NCI-H2029 treated with DMSO at 0.1 percent for 48 hours (cell line): ENCODE data around the gene MBD4.
"Not testable (repeated sequence)": the region's sequence is repeated elsewhere in the genome, so short reads cannot be mapped to it uniquely, and the experiment has no call there.

Experiments used
- DNase-seq: peaks from one replicate; lab custom pipeline; 2025; lab: John Stamatoyannopoulos, UW

Gene MBD4

GRCh38 chr3:129429602-129430001 is 10.1 kb downstream of the MBD4 start:
- no peak for DNase-seq

GRCh38 chr3:129429080-129429451 is 10.7 kb downstream of the MBD4 start:
- no peak for DNase-seq

GRCh38 chr3:129428376-129429079 is 11.2 kb downstream of the MBD4 start, which contains the start of gene EFCAB12:
EFCAB12 (minus strand) TSS chr3:129428636; CDS start chr3:129428488, 148 bp downstream.
- DNase-seq = peak; percentile 52

GRCh38 chr3:129428007-129428375 is 11.8 kb downstream of the MBD4 start:
- DNase-seq = no peak

- no peak for DNase-seq
Measured at GRCh38 chr3:129425619-129426018, 14.1 kb downstream of the MBD4 start.

- no peak for DNase-seq
Measured at GRCh38 chr3:129425213-129425612, 14.5 kb downstream of the MBD4 start.

- no peak for DNase-seq
Measured at GRCh38 chr3:129424185-129424841, 15.4 kb downstream of the MBD4 start.

- DNase-seq = no peak
Measured at GRCh38 chr3:129422897-129423296, 16.9 kb downstream of the MBD4 start.

GRCh38 chr3:129421988-129422745 is 17.6 kb downstream of the MBD4 start:
- no peak for DNase-seq

GRCh38 chr3:129421236-129421883 is 18.4 kb downstream of the MBD4 start:
- no peak for DNase-seq

GRCh38 chr3:129419476-129419875 is 20.3 kb downstream of the MBD4 start:
- no peak for DNase-seq

GRCh38 chr3:129418041-129418973 is 21.4 kb downstream of the MBD4 start:
- no peak for DNase-seq

- no peak for DNase-seq
Measured at GRCh38 chr3:129417326-129417725, 22.4 kb downstream of the MBD4 start.

GRCh38 chr3:129416415-129416814 is 23.3 kb downstream of the MBD4 start:
- DNase-seq = no peak

GRCh38 chr3:129415830-129416229 is 23.9 kb downstream of the MBD4 start:
- no peak for DNase-seq

- no peak for DNase-seq
Measured at GRCh38 chr3:129415378-129415777, 24.4 kb downstream of the MBD4 start.

- no peak for DNase-seq
Measured at GRCh38 chr3:129413687-129414506, 25.9 kb downstream of the MBD4 start.

GRCh38 chr3:129413238-129413637 is 26.5 kb downstream of the MBD4 start:
- DNase-seq = not testable (repeated sequence)

- DNase-seq = no peak
Measured at GRCh38 chr3:129412542-129413198, 27.1 kb downstream of the MBD4 start.

- no peak for DNase-seq
Measured at GRCh38 chr3:129410971-129411370, 28.8 kb downstream of the MBD4 start.
